Measurements from ENCODE around the gene MRPS17. TPM values are rescaled to one million over a fixed set of nuclear protein-coding genes. Genes with fewer than 3 reads are reported as not detected.

The MRPS17 gene
- total and polyA plus RNA-seq, 2 experiments from 2014 or later, result 13.7 to 26.1 TPM

DNA sequence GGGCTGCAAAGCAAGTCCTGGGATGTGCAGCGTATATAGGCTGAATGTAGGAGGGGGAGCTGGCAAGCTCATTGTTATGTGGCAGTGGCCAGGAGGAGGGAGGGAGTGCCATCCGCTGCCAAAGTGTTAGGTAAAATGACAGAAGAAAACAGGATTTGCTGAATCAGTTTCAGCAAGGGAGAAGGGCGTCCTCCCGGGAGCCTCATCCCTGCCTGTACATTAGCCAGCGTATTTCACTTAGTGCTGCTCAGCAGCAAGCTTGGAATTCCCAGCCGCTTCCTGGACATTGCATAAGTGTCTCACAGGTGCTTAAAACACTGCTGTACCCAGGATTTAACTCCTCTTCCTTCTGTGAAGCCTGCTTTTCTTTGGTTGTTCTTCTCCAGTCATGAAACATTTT is 15.2 kb downstream of the MRPS17 start:
- Histone ChIP-seq H3K79me2 (peaks cover 70% of the 10 kb centered on the region), H2AFZ (no peak overlapping the region), H3K4me2 (peak overlapping the region; percentile 81), H3K27ac (no peak overlapping the region), H4K20me1 (ENCODE audit: insufficient read depth, poor library complexity, severe bottlenecking) (peaks cover 20% of the 10 kb centered on the region), H3K4me3 (no peak overlapping the region), H3K9me2 (replicated peaks; ENCODE audit: insufficient read depth) (no peaks in the 10 kb centered on the region), H3K36me3 (replicated peaks; ENCODE audit: insufficient read depth, low read depth) (no peaks in the 10 kb centered on the region), H3K4me1 (ENCODE audit: insufficient read depth) (peaks cover 8% of the 10 kb centered on the region), H3K27me3 (no peaks in the 10 kb centered on the region), H3K9me3 (ENCODE audit: low read depth) (no peaks in the 10 kb centered on the region)
- WGBS (ENCODE audit: low lambda C conversion rate, missing lambda C conversion rate), result 83% methylated on average over 6 of the region's 6 CpGs
- no peak for DNase-seq (ENCODE audit: low spot score)
- TF ChIP-seq EZH2phosphoT487 (IDR thresholded peaks at IDR 0.05; ENCODE audit: low read depth, severe bottlenecking, unreplicated experiment) (no peak), EZH2 (IDR thresholded peaks at IDR 0.05; ENCODE audit: borderline replicate concordance) (no peak), CTCF (IDR thresholded peaks at IDR 0.05; ENCODE audit: poor library complexity) (no peak)

DNA sequence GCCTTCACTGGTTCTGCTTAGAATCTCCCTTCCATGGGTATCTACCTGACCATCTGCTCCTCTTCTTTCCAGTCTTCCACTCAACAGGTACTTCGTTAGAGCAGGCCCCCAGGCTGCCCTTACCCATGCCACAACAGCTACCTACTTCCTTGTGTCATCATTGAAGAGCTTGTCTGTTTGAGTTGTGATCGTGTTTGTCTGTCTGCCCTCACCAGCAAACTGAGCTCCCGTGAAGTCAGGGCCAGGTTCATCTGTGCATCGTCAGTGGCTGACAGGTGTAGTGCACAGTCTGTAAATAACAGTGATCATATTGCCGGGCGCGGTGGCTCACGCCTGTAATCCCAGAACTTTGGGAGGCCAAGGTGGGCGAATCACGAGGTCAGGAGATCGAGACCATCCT is 17.7 kb downstream of the MRPS17 start:
- Histone ChIP-seq H3K9me3 (ENCODE audit: low read depth) (no peaks in the 10 kb centered on the region), H2AFZ (no peak overlapping the region), H3K27me3 (no peaks in the 10 kb centered on the region), H3K4me2 (no peak overlapping the region), H4K20me1 (ENCODE audit: insufficient read depth, poor library complexity, severe bottlenecking) (peaks cover 26% of the 10 kb centered on the region), H3K4me1 (ENCODE audit: insufficient read depth) (peaks cover 6% of the 10 kb centered on the region), H3K9me2 (replicated peaks; ENCODE audit: insufficient read depth) (no peaks in the 10 kb centered on the region), H3K36me3 (replicated peaks; ENCODE audit: insufficient read depth, low read depth) (no peaks in the 10 kb centered on the region), H3K4me3 (no peak overlapping the region), H3K79me2 (peaks cover 90% of the 10 kb centered on the region), H3K27ac (no peak overlapping the region)
- TF ChIP-seq EZH2 (IDR thresholded peaks at IDR 0.05; ENCODE audit: borderline replicate concordance) (no peak), CTCF (IDR thresholded peaks at IDR 0.05; ENCODE audit: poor library complexity) (no peak)
- no peak for DNase-seq (ENCODE audit: low spot score)
- 88% methylated on average over 11 of the region's 11 CpGs for WGBS (ENCODE audit: low lambda C conversion rate, missing lambda C conversion rate)

DNA sequence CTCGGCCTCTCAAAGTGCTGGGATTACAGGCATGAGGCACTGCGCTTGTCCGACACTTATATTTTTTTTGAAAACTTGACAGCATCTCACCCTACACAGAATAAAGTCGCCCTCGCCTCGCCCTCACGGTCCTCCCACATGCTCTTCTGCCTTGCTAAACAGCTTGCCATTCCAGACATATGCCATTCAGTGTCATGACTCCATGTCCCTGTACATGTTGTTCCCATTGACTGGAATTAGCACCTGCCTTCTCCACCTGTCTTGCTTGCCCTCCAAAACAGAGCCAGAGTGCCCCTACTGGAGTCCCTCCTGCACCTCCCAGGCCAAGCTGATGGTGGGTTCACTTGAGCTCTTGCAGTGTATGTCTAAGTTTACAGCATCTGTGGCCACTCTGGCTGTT is 18.9 kb downstream of the MRPS17 start:
- no peak overlapping the region for H3K27ac ChIP-seq

More for the DNA sequence above, 18.9 kb downstream of the MRPS17 start:
- no peaks in the 10 kb centered on the region for H3K36me3 ChIP-seq (replicated peaks; ENCODE audit: insufficient read depth, low read depth)
- H3K9me3 ChIP-seq (ENCODE audit: low read depth), result no peaks in the 10 kb centered on the region
- 95% methylated on average over 7 of the region's 7 CpGs for WGBS (ENCODE audit: low lambda C conversion rate, missing lambda C conversion rate)
- H3K4me1 ChIP-seq (ENCODE audit: insufficient read depth), result peaks cover 2% of the 10 kb centered on the region
- H4K20me1 ChIP-seq (ENCODE audit: insufficient read depth, poor library complexity, severe bottlenecking), result peaks cover 26% of the 10 kb centered on the region
- H3K4me3 ChIP-seq, result no peak overlapping the region
- no peaks in the 10 kb centered on the region for H3K27me3 ChIP-seq
- no peak overlapping the region for H3K4me2 ChIP-seq
- no peaks in the 10 kb centered on the region for H3K9me2 ChIP-seq (replicated peaks; ENCODE audit: insufficient read depth)
- H3K79me2 ChIP-seq, result peaks cover 96% of the 10 kb centered on the region
- no peak for TF ChIP-seq EZH2 (IDR thresholded peaks at IDR 0.05; ENCODE audit: borderline replicate concordance)
- TF ChIP-seq EZH2phosphoT487 (IDR thresholded peaks at IDR 0.05; ENCODE audit: low read depth, severe bottlenecking, unreplicated experiment), result no peak
- TF ChIP-seq CTCF (IDR thresholded peaks at IDR 0.05; ENCODE audit: poor library complexity), result no peak
- no peak overlapping the region for H2AFZ ChIP-seq
- DNase-seq (ENCODE audit: low spot score), result no peak

Data from hepatocyte (in vitro differentiated cells).